ENCODE measurements around the gene FKBP8. TPM values are rescaled to one million over a fixed set of nuclear protein-coding genes. Genes with fewer than 3 reads are reported as not detected.

Gene FKBP8
- total RNA-seq, 1 donor from 2014 or later: 142 TPM

DNA sequence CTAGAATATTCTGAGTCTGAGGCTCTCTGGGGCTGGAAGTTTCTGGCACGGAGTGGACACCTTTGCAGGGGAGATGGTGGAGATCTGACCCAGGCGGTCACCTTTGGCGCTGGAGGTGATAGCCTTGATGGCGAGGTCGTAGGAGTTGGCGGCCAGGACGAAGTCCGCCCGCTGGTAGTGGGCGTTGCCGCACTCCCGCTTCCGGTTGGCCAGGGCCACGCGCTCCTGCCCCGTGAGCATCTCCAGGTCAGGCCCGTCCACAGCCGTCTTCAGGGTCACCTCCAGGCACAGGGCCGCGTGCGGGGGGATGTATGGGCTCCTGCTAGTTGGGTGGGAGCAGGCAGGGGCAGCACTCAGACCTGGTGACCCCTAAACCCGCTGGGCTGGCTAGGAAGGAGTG, 5.3 kb downstream of the FKBP8 start:
- Histone ChIP-seq H3K36me3 (ENCODE audit: control insufficient read depth, insufficient read depth, low read length) (peaks cover 20% of the 10 kb centered on the region), H3K4me3 (ENCODE audit: low read depth, low read length) (no peak overlapping the region), H3K27me3 (ENCODE audit: control insufficient read depth, insufficient read depth, low read length) (no peaks in the 10 kb centered on the region)
- no peak for TF ChIP-seq CTCF (IDR thresholded peaks at IDR 0.05; ENCODE audit: insufficient read depth, low read length, severe bottlenecking)
- FAIRE-seq (no peak), DNase-seq (ENCODE audit: low read depth) (no peak)

DNA sequence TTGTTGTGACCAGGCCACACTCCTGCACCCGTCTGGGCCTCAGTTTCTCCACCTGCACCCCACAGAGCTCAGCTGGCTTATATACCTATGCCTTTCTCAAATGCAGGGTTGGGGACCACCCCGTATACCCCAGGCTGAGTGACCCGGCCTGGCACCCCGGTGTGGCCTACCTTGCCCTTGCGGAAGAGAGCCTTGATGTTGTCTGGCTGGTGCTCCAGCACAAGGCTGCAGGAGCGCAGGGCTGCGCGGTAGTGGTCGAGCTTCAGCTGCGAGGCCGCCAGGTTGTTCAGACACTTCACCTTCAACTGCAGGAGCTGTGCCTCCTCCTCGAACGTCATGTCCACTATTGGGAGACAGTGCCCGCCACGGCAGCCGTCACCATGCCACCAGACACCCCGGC, 5.9 kb downstream of the FKBP8 start:
- FAIRE-seq: no peak

DNA sequence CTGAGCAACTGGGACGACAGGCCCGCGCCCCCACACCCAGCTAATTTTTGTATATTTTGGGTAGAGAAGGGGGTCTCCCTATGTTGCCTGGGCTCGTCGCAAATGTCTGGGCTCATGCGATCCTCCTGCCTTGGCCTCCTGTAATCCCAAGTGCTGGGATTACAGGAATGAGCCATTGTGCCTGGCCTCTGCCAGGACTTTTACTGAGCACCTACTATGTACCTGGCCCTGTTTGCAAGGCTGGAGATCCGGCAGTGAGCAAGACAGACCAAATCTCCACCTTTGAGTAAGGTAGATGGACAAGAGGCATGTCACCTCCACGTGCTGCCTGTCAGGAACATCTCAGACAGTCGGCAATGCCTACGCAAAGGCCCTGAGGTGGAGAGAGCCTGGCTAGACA, 6.9 kb downstream of the FKBP8 start:
- FAIRE-seq (no peak), DNase-seq (ENCODE audit: low read depth) (no peak)
- TF ChIP-seq CTCF (IDR thresholded peaks at IDR 0.05; ENCODE audit: insufficient read depth, low read length, severe bottlenecking): no peak
- Histone ChIP-seq H3K27me3 (ENCODE audit: control insufficient read depth, insufficient read depth, low read length) (no peaks in the 10 kb centered on the region), H3K4me3 (ENCODE audit: low read depth, low read length) (no peak overlapping the region), H3K36me3 (ENCODE audit: control insufficient read depth, insufficient read depth, low read length) (peaks cover 23% of the 10 kb centered on the region)

More for the DNA sequence above, 5.9 kb downstream of the FKBP8 start:
- DNase-seq (ENCODE audit: low read depth): no peak
- H3K36me3 ChIP-seq (ENCODE audit: control insufficient read depth, insufficient read depth, low read length): peaks cover 22% of the 10 kb centered on the region
- no peaks in the 10 kb centered on the region for H3K27me3 ChIP-seq (ENCODE audit: control insufficient read depth, insufficient read depth, low read length)
- no peak overlapping the region for H3K4me3 ChIP-seq (ENCODE audit: low read depth, low read length)
- TF ChIP-seq CTCF (IDR thresholded peaks at IDR 0.05; ENCODE audit: insufficient read depth, low read length, severe bottlenecking): no peak

- Histone ChIP-seq H3K36me3 (ENCODE audit: control insufficient read depth, insufficient read depth, low read length) (peaks cover 15% of the 10 kb centered on the region), H3K4me3 (ENCODE audit: low read depth, low read length) (no peak overlapping the region), H3K27me3 (ENCODE audit: control insufficient read depth, insufficient read depth, low read length) (no peaks in the 10 kb centered on the region)
- FAIRE-seq (peak; percentile 36), DNase-seq (ENCODE audit: low read depth) (no peak)
- no peak for TF ChIP-seq CTCF (IDR thresholded peaks at IDR 0.05; ENCODE audit: insufficient read depth, low read length, severe bottlenecking)
Observed at GRCh38 chr19:18533058-18533457, 10.3 kb downstream of the FKBP8 start.

GRCh38 chr19:18532168-18532890, 11.0 kb downstream of the FKBP8 start:
- no peak overlapping the region for H3K4me3 ChIP-seq (ENCODE audit: low read depth, low read length)

More at GRCh38 chr19:18532168-18532890, 11.0 kb downstream of the FKBP8 start:
- Histone ChIP-seq H3K36me3 (ENCODE audit: control insufficient read depth, insufficient read depth, low read length) (peaks cover 14% of the 10 kb centered on the region), H3K27me3 (ENCODE audit: control insufficient read depth, insufficient read depth, low read length) (no peaks in the 10 kb centered on the region)
- FAIRE-seq: no peak
- no peak for TF ChIP-seq CTCF (IDR thresholded peaks at IDR 0.05; ENCODE audit: insufficient read depth, low read length, severe bottlenecking)
- no peak for DNase-seq (ENCODE audit: low read depth)

Measured in bronchial epithelial cell (primary cell).